GM13977 (cell line): ENCODE measurements around the gene GFI1B.

Source experiments
- DNase-seq: peaks from one replicate; pipeline ENCODE4 v3.0.0; 2012; ENCODE audit warnings: low spot score
- CTCF ChIP-seq: IDR thresholded peaks from 2 replicates; pipeline ENCODE4 v1.5.1; 2012; ENCODE audit warnings: mild to moderate bottlenecking, control low read depth; ENCODE audit not compliant: insufficient read depth; ENCODE audit errors: extremely low read depth, missing control alignments
- in situ Hi-C: fragments of 300-500 bp; cut with MboI; formaldehyde crosslinking; loops from one replicate; pipeline ENCODE4 v1.12.0; 2022; ENCODE audit warnings: low sequenced_read_pairs, low pct_unique_long_range_greater_than_20kb, mixed read lengths, inconsistent platforms; ENCODE audit not compliant: unreplicated experiment

GFI1B gene

GRCh38 chr9:133003071-133003461 lies 24.6 kb downstream of the GFI1B start:
- DNase-seq = no peak
- in situ Hi-C loops = no loop called here
- TF ChIP-seq CTCF = no peak

- no peak for DNase-seq
- in situ Hi-C loops = no loop called here
- TF ChIP-seq CTCF = no peak
Observed at GRCh38 chr9:133003671-133004090, 25.2 kb downstream of the GFI1B start.

GRCh38 chr9:133004091-133004998 lies 25.9 kb downstream of the GFI1B start:
- TF ChIP-seq CTCF = no peak
- DNase-seq = no peak
- in situ Hi-C loops = no loop called here

GRCh38 chr9:133004999-133005760 lies 26.7 kb downstream of the GFI1B start:
- TF ChIP-seq CTCF = no peak
- in situ Hi-C loops = no loop called here
- DNase-seq = no peak

GRCh38 chr9:133005957-133006356 lies 27.5 kb downstream of the GFI1B start:
- DNase-seq = no peak
- no peak for TF ChIP-seq CTCF
- in situ Hi-C loops = no loop called here

- TF ChIP-seq CTCF = no peak
Observed at GRCh38 chr9:133006731-133007352, 28.3 kb downstream of the GFI1B start.

More at GRCh38 chr9:133006731-133007352, 28.3 kb downstream of the GFI1B start:
- DNase-seq = no peak
- in situ Hi-C loops = no loop called here
